CD4-positive, alpha-beta T cell (primary cell): ENCODE results near the gene CD40LG. TPM values are rescaled to one million over a fixed set of nuclear protein-coding genes. Genes with fewer than 3 reads are reported as not detected.

ENCODE experiments used
- ATAC-seq: fragments of 200-7000 bp; cut with Tn5 transposase; one replicate; pipeline ENCODE4 v1.10.0; 2022; ENCODE audit warnings: mild to moderate bottlenecking; ENCODE audit not compliant: poor library complexity
- CTCF ChIA-PET: fragments of 350-600 bp; sonication (Branson Sonifier 250); formaldehyde crosslinking; loops from one replicate; lab custom pipeline; 2021; ENCODE audit warnings: antibody characterized with exemption, inconsistent platforms; lab: Charles Lee
- POLR2A ChIA-PET: fragments of 350-600 bp; sonication (Branson Sonifier 250); formaldehyde crosslinking; loops from one replicate; lab custom pipeline; 2021; ENCODE audit warnings: antibody characterized with exemption, inconsistent platforms; lab: Charles Lee
- DNase-seq, 14 experiments: peaks; one replicate each; pipeline ENCODE4 v3.0.0-alpha.2; 2013 to 2020; ENCODE audit warnings: mixed read lengths in 2 of 14
- H3K27ac ChIP-seq, 2 donors: one replicate each; pipeline versions ENCODE4 v1.5.1 to v1.7.0; 2013; ENCODE audit warnings: low read length in 2 of 2, low read depth in 1 of 2, mild to moderate bottlenecking in 1 of 2
- H3K27me3 ChIP-seq, 2 experiments: 1 replicate in 1 of 2; 2 replicates in 1 of 2; pipeline versions ENCODE4 v1.6.1 to v1.7.0; 2013; ENCODE audit warnings: low read length in 2 of 2, control low read depth in 1 of 2, mild to moderate bottlenecking in 1 of 2, moderate library complexity in 1 of 2; ENCODE audit not compliant: insufficient read depth in 2 of 2, control insufficient read depth in 1 of 2
- H3K36me3 ChIP-seq: one replicate; pipeline ENCODE4 v1.6.1; 2013; ENCODE audit warnings: low read length, control low read depth; ENCODE audit not compliant: insufficient read depth
- H3K4me1 ChIP-seq: one replicate; pipeline ENCODE4 v1.6.1; 2013; ENCODE audit warnings: low read length, control low read depth; ENCODE audit not compliant: insufficient read depth
- H3K4me3 ChIP-seq: one replicate; pipeline ENCODE4 v1.5.1; 2013; ENCODE audit warnings: mild to moderate bottlenecking, low read length, moderate library complexity
- H3K9me3 ChIP-seq, 2 experiments: 1 replicate in 1 of 2; 2 replicates in 1 of 2; pipeline versions ENCODE4 v1.6.1 to v1.7.0; 2013; ENCODE audit warnings: low read length in 2 of 2, mild to moderate bottlenecking in 2 of 2, control low read depth in 1 of 2, moderate library complexity in 1 of 2; ENCODE audit not compliant: control insufficient read depth in 1 of 2, insufficient read depth in 1 of 2
- H3K27ac Mint-ChIP-seq: one replicate; pipeline ENCODE4 v1.8.0; 2020; ENCODE audit warnings: mixed read lengths
- H3K27me3 Mint-ChIP-seq: one replicate; pipeline ENCODE4 v1.8.0; 2021; ENCODE audit warnings: mixed read lengths
- H3K36me3 Mint-ChIP-seq: one replicate; pipeline ENCODE4 v1.8.0; 2021; ENCODE audit warnings: low read depth, mixed read lengths
- H3K4me1 Mint-ChIP-seq: one replicate; pipeline ENCODE4 v1.8.0; 2021; ENCODE audit warnings: low read depth, mixed read lengths
- H3K4me3 Mint-ChIP-seq: one replicate; pipeline ENCODE4 v1.8.0; 2020; ENCODE audit warnings: mild to moderate bottlenecking, mixed read lengths
- H3K9me3 Mint-ChIP-seq: one replicate; pipeline ENCODE4 v1.8.0; 2020; ENCODE audit warnings: mixed read lengths
- CTCF ChIP-seq: fragments of 200-600 bp; IDR thresholded peaks from one replicate; pipeline ENCODE4 v1.8.0; 2022; ENCODE audit warnings: antibody characterized with exemption, mild to moderate bottlenecking
- intact Hi-C, 2 experiments: fragments of 100-400 bp; cut with DNase I in 1 of 2; cut with micrococcal nuclease in 1 of 2; formaldehyde crosslinking; loops; one replicate each; pipeline versions ENCODE4 v1.15.1 to v1.9.0; 2023 to 2025; cut with DNase I, micrococcal nuclease
- total RNA-seq, 174 experiments: library from RNA in 2 of 174; stranded (reverse) in 2 of 174; gene quantifications; one replicate each; pipeline ENCODE4 v1.2.3 and lab custom pipeline; 2021 to 2026

CD40LG gene
- total RNA-seq, 2 experiments from 2014 or later = 44.7 to 47.6 TPM

GRCh38 chrX:136626891-136627290 lies 21.1 kb upstream of the CD40LG start:
- Histone ChIP-seq H3K4me1 (peaks cover 64% of the 10 kb centered on the region), H3K4me3 (no peak overlapping the region), H3K36me3 (no peaks in the 10 kb centered on the region), H3K27ac (peak overlapping the region; percentile 13 to 62), H3K27me3 (no peaks in the 10 kb centered on the region), H3K9me3 (no peaks in the 10 kb centered on the region)
- Mint-ChIP-seq H3K9me3 (no peaks in the 10 kb centered on the region), H3K27me3 (no peaks in the 10 kb centered on the region), H3K36me3 (no peaks in the 10 kb centered on the region), H3K27ac (peak overlapping the region; percentile 69), H3K4me1 (peaks cover 98% of the 10 kb centered on the region), H3K4me3 (peak overlapping the region; percentile 64)
- intact Hi-C loops = no loop called here
- CTCF ChIA-PET = interaction anchor here (1.3 to 3.6 kb wide), 3 partner anchors 10 to 68 kb away, joined by 3 to 13 read pairs (median 4); no protein-coding TSS in a partner anchor
- POLR2A ChIA-PET = interaction anchor here (0.9 to 6.5 kb wide), 11 partner anchors 8 to 254 kb away, joined by 3 to 70 read pairs (median 7); partner anchors contain the start of gene RBMX
- DNase-seq (peak in 1 of 14 experiments; percentile 54), ATAC-seq (no peak)
- no peak for TF ChIP-seq CTCF

- peak overlapping the region; percentile 64 for H3K4me3 Mint-ChIP-seq
- intact Hi-C loops = no loop called here
- no peaks in the 10 kb centered on the region for H3K9me3 Mint-ChIP-seq
- Histone ChIP-seq H3K4me1 (peaks cover 68% of the 10 kb centered on the region), H3K27me3 (no peaks in the 10 kb centered on the region), H3K9me3 (no peaks in the 10 kb centered on the region), H3K27ac (peak overlapping the region; percentile 13 to 62), H3K4me3 (no peak overlapping the region), H3K36me3 (no peaks in the 10 kb centered on the region)
- peaks cover 99% of the 10 kb centered on the region for H3K4me1 Mint-ChIP-seq
- DNase-seq (peak in 4 of 14 experiments; percentile 11 to 70 (median 60)), ATAC-seq (peak; percentile 31)
- H3K27ac Mint-ChIP-seq = peak overlapping the region; percentile 69
- ChIA-PET CTCF (interaction anchor here (1.4 to 3.6 kb wide), 2 partner anchors 19 to 67 kb away, joined by 3 to 13 read pairs; no protein-coding TSS in a partner anchor), POLR2A (interaction anchor here (0.9 to 6.5 kb wide), 11 partner anchors 8 to 253 kb away, joined by 3 to 70 read pairs (median 7); partner anchors contain the start of gene RBMX)
- H3K27me3 Mint-ChIP-seq = no peaks in the 10 kb centered on the region
- no peak for TF ChIP-seq CTCF
- H3K36me3 Mint-ChIP-seq = no peaks in the 10 kb centered on the region
Observed at GRCh38 chrX:136627409-136627808, 20.5 kb upstream of the CD40LG start.

- intact Hi-C loops = no loop called here
- H3K4me3 ChIP-seq = no peak overlapping the region
Observed at GRCh38 chrX:136629084-136629750, 18.7 kb upstream of the CD40LG start.

More at GRCh38 chrX:136629084-136629750, 18.7 kb upstream of the CD40LG start:
- H3K4me1 ChIP-seq = peaks cover 75% of the 10 kb centered on the region
- H3K27ac ChIP-seq = peak overlapping the region; percentile 43 to 48
- POLR2A ChIA-PET = interaction anchor here (0.7 to 6.5 kb wide), 15 partner anchors 10 to 139 kb away, joined by 3 to 70 read pairs (median 5); no protein-coding TSS in a partner anchor
- Mint-ChIP-seq H3K27me3 (no peaks in the 10 kb centered on the region), H3K36me3 (no peaks in the 10 kb centered on the region), H3K4me3 (peak overlapping the region; percentile 79), H3K4me1 (peaks cover 95% of the 10 kb centered on the region), H3K9me3 (no peaks in the 10 kb centered on the region), H3K27ac (peak overlapping the region; percentile 84)
- peak in 4 of 14 experiments; percentile 33 to 60 (median 46) for DNase-seq
- no peaks in the 10 kb centered on the region for H3K36me3 ChIP-seq
- TF ChIP-seq CTCF = no peak
- H3K27me3 ChIP-seq = no peaks in the 10 kb centered on the region
- CTCF ChIA-PET = interaction anchor here (3.6 kb wide), 1 partner anchor 66 kb away, joined by 13 read pairs; no protein-coding TSS in a partner anchor
- H3K9me3 ChIP-seq = no peaks in the 10 kb centered on the region
- ATAC-seq = peak; percentile 27
